PFSK-1 (cell line): ENCODE data around the gene SLC6A19.

Experiments used
- FOXP2 ChIP-seq: optimal IDR thresholded peaks from 2 replicates; pipeline ENCODE3; 2011; ENCODE audit warnings: borderline replicate concordance, control low read depth, inconsistent platforms; ENCODE audit not compliant: insufficient read depth; ENCODE audit errors: extremely low read length, extremely low read depth
- POLR2AphosphoS5 ChIP-seq: IDR thresholded peaks from 2 replicates; pipeline ENCODE4 v1.6.1; 2012; ENCODE audit warnings: low read depth, mild to moderate bottlenecking, control low read depth, low read length, moderate library complexity
- REST ChIP-seq, 2 experiments: IDR thresholded peaks; 2 replicates each; pipeline versions ENCODE4 v1.6.1 to v1.8.0; 2011 to 2012; ENCODE audit warnings: low read depth in 2 of 2, low read length in 2 of 2, control low read depth in 1 of 2, inconsistent platforms in 1 of 2, mild to moderate bottlenecking in 1 of 2, moderate library complexity in 1 of 2; ENCODE audit not compliant: insufficient read depth in 1 of 2
- SIN3A ChIP-seq: IDR thresholded peaks from 2 replicates; pipeline ENCODE4 v1.6.1; 2012; ENCODE audit warnings: mild to moderate bottlenecking, low read length, moderate library complexity, borderline replicate concordance; ENCODE audit not compliant: insufficient read depth
- TAF1 ChIP-seq: IDR thresholded peaks from 2 replicates; pipeline ENCODE4 v1.6.1; 2012; ENCODE audit warnings: low read length, control low read depth, borderline replicate concordance; ENCODE audit not compliant: insufficient read depth

Gene SLC6A19

GRCh38 chr5:1155191-1156032 lies 46.0 kb upstream of the SLC6A19 start:
- TF ChIP-seq POLR2AphosphoS5 (no peak), FOXP2 (no peak), REST (IDR thresholded peaks at IDR 0.05; ENCODE audit: insufficient read depth in 1 of 2, low read depth in 2 of 2, low read length in 2 of 2) (no peak), TAF1 (no peak), SIN3A (no peak)

- TF ChIP-seq SIN3A (no peak), POLR2AphosphoS5 (no peak), FOXP2 (no peak), TAF1 (no peak), REST (IDR thresholded peaks at IDR 0.05; ENCODE audit: insufficient read depth in 1 of 2, low read depth in 2 of 2, low read length in 2 of 2) (no peak)
Observed at GRCh38 chr5:1156033-1156753, 45.2 kb upstream of the SLC6A19 start.

GRCh38 chr5:1156754-1157460 lies 44.5 kb upstream of the SLC6A19 start:
- TF ChIP-seq REST (IDR thresholded peaks at IDR 0.05; ENCODE audit: insufficient read depth in 1 of 2, low read depth in 2 of 2, low read length in 2 of 2) (no peak), TAF1 (no peak), POLR2AphosphoS5 (no peak), SIN3A (no peak), FOXP2 (no peak)

GRCh38 chr5:1158647-1159340 lies 42.6 kb upstream of the SLC6A19 start:
- TF ChIP-seq SIN3A: no peak
- no peak for TF ChIP-seq TAF1
- no peak for TF ChIP-seq POLR2AphosphoS5
- TF ChIP-seq REST (IDR thresholded peaks at IDR 0.05; ENCODE audit: insufficient read depth in 1 of 2, low read depth in 2 of 2, low read length in 2 of 2): no peak
- no peak for TF ChIP-seq FOXP2
